ENCODE results near the gene ORM2. TPM values are rescaled to one million over a fixed set of nuclear protein-coding genes. Genes with fewer than 3 reads are reported as not detected.

Gene ORM2
- total RNA-seq, 2 donors from 2014 or later: not detected

DNA sequence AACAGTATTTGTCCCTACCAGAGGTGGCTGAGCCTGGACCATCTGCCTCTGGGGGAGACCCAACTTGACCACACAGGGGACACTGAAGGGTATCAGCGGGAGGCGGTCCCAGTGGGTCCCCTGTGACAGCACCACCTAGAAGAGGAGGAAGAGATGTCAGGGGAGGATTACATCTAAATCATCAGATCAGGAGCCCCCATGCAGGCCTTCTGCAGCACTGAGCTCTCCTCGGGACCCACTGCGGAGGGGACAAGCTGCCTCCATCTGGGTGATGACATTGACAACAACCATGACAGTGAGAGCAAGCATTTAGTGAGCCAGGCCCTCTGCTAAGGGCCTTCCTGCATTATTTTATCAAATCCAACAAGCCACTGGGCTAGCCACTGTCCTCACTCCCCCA lies 12.3 kb downstream of the ORM2 start:
- intact Hi-C loops (cut with DNase I): loop anchor here in 1 of 2 donors (10.0 kb wide), 1 partner anchor 313 kb away; the partner anchor contains the start of gene TEX53
- DNase-seq (ENCODE audit: low spot score): no peak

DNA sequence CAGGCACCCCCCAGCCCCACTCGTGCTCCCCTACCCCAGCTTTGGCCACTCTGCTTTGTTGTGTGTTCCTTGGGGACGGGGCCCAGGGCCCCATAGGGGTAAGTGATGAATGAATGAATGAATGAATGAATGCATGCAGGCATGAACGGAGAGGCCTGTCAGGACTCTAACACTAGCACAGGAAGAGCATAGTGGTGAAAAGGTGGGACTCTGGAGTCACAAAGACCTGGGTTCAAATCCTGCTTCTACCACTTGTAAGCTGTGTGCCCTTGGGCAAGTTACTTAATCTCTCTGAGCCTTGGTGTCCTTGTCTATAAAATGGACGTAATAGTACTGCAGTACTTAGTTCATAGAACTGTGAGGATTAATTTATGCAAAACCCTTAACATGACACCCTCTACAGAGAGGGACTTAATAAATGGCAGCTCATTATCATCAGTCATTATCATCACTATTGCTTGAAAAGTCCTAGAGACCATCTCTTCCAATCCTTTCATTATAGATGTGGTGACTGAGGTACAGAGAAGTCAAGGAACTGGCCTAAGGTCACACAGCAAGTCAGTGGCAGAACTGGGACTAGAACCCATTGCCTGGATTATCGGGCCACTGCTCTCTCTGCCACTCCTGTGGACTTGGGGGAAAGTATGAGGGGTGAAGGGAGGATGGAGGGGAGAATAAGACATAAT lies 13.2 kb downstream of the ORM2 start:
- intact Hi-C loops (cut with DNase I): loop anchor here in 1 of 2 donors (10.0 kb wide), 1 partner anchor 312 kb away; the partner anchor contains the start of gene TEX53
- DNase-seq (ENCODE audit: low spot score): no peak

DNA sequence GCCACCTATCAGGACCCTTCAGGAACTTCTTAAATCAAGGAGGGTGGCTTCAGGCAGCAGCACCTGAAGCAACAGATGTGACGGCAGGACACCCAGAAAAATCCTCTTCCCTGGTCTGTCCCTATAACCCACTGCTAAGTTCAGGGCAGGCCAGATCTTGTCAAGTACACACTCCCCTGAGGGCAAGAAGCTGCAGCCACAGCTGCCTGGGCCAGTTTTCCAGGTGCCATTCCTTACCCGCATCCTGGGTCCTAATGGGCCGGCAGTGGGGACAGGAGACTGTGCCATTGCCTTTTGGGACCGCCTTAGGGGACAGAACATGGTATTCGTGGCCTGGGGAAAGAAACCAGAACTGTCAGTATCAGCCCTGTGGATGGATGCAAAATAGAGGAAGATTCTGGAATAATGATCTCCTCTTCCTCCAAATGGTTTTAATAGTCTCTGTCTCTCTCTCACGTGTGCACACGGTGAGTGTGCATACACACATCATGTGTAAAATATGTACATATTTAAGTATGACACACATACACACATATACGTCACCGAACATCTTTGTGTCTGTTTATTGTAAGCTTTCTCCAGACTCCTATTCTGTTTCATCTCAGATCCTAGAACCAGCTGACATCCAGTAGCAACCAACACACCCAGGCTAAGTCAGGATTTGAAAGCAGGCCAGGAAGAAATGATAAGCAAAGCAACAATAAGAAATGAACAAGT lies 14.0 kb downstream of the ORM2 start:
- intact Hi-C loops (cut with DNase I): loop anchor here in 1 of 2 donors (10.0 kb wide), 1 partner anchor 311 kb away; the partner anchor contains the start of gene TEX53

DNA sequence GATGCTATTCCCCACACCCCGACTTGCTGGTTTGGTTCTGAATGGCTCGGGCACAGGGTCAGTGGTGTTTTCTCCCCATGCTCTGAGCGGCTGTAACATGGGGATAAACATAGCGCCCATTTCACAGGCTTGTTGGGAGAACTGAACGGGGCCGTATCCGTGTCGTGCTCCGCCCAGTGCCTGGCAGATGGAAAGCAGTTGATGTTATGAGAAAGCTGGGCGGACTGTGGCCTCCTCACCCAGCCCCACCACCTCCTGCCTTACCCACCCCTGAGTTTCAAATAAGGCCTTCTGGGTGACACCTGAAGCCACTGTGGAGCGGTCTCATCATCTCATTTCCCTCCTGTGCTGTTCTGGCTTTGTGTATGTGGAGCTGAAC lies 14.5 kb downstream of the ORM2 start:
- intact Hi-C loops (cut with DNase I): loop anchor here in 1 of 2 donors (10.0 kb wide), 1 partner anchor 311 kb away; the partner anchor contains the start of gene TEX53
- no peak for DNase-seq (ENCODE audit: low spot score)

More for the DNA sequence above, 14.0 kb downstream of the ORM2 start:
- DNase-seq (ENCODE audit: low spot score): no peak

DNA sequence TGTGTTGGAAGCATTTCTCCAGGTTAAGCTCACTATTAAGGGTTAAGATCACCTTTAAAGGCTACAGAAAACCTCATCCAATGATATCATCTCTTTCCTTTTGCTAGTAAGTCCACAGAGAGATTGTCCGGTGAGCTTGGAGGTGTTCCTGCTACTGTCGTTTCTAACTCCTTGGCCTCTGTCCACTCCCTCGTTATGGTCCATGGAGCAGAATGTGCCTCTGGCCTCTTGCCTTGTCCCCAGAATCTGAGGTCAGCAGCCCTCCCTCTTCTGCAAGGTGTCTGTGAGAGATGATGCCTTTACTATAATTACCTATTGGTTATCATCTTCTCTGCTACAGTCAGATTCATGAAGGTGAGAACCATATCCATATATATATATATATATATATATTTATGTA lies 15.0 kb downstream of the ORM2 start:
- no peak for DNase-seq (ENCODE audit: low spot score)
- intact Hi-C loops (cut with DNase I): loop anchor here in 1 of 2 donors (5.0 to 10.0 kb wide), 2 partner anchors 38 to 310 kb away; partner anchors contain the start of gene TEX53

DNA sequence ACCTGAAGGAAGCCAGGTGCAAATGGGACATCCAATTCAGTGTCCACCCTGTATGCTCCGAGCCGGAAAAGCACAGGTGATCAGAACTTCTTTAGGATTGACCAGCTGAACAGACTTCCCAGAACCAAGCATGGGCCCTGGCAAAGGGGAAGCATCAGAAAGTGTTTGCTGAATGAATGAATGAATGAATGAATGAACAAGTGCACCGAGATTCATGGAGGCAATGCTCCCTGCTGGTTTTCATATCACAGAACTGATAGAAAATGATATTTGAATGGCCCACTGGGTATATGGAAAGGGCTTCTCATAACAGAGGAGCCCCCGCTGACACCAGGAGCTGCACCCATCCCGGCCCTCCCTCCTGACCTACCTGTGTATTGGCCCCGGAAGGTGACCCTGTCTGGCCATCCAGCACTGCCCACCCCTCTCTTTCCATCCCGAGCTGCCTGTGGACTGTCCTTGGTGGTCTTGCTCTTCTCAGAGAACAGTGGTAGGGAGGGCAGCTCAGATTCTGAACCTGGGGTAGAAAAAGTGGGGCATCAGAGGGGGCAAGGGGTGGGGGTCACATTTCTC lies 15.9 kb downstream of the ORM2 start:
- DNase-seq (ENCODE audit: low spot score): no peak
- intact Hi-C loops (cut with DNase I): loop anchor here in 1 of 2 donors (5.0 to 10.0 kb wide), 2 partner anchors 37 to 309 kb away; partner anchors contain the start of gene TEX53

DNA sequence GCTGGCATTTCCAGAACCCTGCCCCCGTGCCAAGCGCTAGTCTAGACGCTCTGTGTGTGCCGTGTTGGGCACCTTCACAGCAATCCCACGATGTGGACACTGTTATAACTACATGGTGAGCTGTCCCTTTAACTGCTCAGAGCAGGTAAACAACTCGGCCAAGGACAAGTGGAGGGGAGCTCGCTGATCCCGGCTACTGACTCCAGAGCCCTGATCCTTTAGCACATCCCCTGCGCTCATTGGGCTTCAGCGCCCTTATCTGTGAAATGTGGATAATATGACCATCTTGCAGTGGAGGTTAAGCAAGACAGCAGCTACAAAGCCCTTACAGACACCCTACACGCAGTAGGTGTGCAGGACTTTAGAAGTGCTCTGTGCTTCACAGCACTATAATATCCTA lies 16.5 kb downstream of the ORM2 start:
- intact Hi-C loops (cut with DNase I): loop anchor here in 1 of 2 donors (5.0 to 10.0 kb wide), 2 partner anchors 36 to 309 kb away; partner anchors contain the start of gene TEX53
- no peak for DNase-seq (ENCODE audit: low spot score)

DNA sequence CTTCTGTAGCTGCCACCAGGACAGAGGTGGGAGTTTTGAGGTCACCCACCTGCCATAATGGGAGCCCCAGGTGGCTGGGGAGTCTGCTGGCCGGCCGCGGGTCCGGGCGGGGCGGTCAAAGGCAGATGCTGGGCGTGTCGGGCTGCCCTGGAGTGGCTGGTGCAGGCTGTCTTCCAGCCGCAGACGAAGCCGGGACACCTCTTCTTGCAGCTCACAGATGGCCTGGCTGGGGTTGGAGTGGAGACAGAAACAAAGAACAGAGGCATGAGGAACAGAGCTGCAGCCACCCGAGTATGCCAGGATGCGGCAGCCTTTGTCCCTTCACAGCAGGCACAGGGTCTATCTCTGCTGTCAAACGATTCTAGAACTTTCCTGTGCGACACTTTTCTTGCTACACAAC lies 18.0 kb downstream of the ORM2 start:
- DNase-seq (ENCODE audit: low spot score): no peak
- intact Hi-C loops (cut with DNase I): loop anchor here in 1 of 2 donors (5.0 to 10.0 kb wide), 2 partner anchors 35 to 307 kb away; partner anchors contain the start of gene TEX53

DNA sequence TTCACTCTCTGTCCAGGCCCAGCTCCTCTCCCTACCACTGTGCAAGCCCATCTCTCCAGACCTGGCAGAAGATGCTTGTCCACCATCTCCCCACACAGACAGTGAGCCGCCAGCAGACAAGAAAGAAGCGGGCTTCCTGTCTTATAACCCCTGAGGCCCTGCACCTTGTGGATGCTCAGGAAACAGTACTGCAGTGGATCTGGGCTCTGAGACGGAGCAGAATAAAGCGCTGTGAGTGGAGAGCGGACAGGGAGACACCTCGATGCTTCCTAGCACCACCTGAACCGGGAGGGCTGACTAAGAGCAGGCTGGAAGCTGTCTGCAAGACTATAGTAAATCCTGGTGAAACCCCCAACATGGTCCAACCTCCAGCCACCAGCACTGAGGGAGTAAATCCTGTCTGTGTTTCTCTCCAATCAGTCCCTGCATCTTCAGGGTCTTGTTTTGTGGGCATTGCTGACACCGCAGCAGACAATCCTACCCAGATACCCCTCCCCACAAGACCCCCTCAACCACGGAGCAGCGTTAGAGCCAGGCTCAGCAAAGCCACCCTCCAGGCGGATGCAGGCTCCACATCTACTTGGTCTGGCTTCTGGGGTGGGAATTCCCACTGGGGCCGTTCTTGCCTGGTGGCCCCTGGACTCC lies 18.7 kb downstream of the ORM2 start:
- intact Hi-C loops (cut with DNase I): loop anchor here in 1 of 2 donors (5.0 to 10.0 kb wide), 2 partner anchors 34 to 306 kb away; partner anchors contain the start of gene TEX53
- no peak for DNase-seq (ENCODE audit: low spot score)

DNA sequence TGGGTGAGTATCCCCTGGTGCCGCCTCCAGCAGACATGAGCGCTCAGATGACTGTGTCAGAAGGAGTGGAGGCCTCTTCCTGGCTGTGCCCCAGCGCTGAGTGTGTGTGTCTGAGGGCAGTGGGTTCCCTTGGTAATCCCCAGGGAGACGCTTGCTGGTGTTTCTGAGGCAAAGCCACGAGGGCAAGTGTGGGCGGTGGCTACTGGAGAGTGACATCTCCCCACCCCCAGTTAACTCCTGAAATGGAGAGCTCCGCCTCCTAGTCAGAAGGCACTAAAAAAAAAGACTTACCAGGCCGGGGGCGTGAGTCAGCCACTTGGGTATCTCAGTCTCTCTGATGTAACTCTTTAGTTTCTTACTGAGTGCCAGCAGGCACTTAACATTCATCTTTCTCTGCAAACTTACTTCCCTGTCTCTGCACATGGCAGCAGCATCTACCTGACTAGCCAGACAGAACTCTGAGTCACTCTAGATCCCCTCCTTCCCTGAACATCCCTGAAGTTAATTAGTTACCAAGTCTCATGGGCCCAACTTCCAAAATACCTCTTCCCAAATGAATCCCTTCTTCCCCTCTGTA lies 19.3 kb downstream of the ORM2 start:
- peak; percentile 90 for DNase-seq (ENCODE audit: low spot score)
- intact Hi-C loops (cut with DNase I): loop anchor here in 1 of 2 donors (5.0 to 10.0 kb wide), 2 partner anchors 33 to 306 kb away; partner anchors contain the start of gene TEX53

DNA sequence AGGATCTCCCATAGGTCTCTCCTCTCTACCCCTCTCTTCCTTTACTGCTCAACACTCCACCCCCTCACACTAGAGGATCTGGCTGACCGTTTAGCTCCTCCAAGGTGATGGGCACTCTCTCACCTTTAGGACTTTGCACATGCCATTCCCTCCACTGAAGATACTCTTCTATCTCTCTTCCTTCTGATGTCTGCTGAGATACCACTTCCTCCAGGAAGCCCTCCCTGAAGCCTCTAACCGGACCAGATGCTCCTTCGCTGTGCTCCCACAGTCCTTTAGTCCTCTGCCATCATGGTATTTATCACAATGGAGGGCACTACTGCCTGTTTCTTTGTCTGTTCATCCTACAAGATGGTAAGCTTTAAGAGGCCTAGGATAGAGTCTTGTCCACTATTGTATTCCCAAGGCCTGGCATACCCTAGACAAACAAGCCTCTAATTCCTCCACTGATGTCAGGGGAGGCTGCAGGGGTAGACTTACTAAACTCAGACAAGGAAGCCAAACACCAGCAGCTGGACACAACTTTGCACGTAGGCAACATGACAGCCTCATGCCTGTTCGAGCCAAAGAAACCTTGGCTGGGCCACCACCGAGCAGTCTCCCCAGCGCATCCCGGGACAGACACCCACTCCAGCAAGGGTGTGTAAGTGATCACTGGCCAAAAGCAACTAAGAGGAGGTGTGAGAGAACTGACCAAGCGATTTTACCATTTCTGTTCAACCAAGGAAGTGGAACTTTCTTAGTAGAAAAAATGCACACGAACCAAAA lies 20.2 kb downstream of the ORM2 start:
- DNase-seq (ENCODE audit: low spot score): no peak
- intact Hi-C loops (cut with DNase I): loop anchor here in 1 of 2 donors (5.0 to 10.0 kb wide), 2 partner anchors 32 to 305 kb away; partner anchors contain the start of gene TEX53

DNA sequence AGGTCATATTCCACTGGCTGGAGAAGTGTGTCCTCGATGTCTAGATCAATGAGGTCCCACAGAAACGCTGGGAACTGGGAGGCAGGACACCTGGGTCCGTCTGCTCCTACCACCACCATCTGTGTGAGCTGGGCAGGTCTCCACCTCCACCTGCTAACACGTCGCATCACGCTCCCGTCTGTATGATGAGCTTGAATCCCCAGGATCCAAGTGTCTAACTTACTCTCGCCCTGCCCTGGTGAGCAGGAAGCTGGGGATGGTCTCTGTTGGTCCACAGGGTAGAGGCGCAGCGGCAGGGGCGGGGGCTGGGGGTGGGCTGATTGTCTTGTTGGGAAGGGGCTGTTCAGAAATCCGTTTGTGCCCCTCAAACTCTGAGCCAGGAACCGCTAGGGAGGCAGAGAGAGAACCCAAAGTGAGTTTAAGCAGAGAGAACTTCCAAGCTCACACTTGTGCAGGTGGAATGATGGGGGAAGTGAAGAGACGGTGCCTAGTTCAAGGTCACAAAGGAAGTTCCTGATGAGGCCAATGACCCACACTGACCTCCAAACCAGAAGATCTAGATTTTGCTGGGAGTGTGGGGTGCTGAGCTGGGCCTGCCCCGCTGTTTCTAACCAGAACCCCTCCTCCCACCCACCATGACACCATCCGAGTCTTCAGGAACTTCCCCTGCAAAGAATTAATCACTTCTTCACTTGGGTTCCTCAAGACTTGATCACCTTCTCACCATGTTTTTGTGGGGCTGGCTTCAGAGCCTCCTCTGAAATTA lies 21.1 kb downstream of the ORM2 start:
- intact Hi-C loops (cut with DNase I): no loop called here
- DNase-seq (ENCODE audit: low spot score): no peak

DNA sequence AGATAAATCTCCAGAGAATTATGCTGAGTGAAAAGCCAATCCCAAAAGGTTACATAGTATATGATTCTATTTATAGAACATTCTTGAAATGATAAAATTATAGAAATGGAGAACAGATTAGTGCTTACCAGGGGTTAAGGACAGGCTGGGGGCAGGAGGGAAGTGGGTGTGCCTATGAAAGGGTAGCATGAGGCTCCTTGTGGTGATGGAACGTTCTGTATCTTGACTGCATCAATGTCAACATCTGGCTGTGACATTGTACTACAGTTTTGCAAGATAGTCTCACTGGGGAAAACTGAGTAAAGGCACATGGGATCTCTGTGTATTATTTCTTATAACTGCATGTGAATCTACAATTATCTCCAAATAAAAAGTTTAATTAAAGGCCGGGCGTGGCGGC lies 22.3 kb downstream of the ORM2 start:
- intact Hi-C loops (cut with DNase I): no loop called here
- DNase-seq (ENCODE audit: low spot score): no peak

DNA sequence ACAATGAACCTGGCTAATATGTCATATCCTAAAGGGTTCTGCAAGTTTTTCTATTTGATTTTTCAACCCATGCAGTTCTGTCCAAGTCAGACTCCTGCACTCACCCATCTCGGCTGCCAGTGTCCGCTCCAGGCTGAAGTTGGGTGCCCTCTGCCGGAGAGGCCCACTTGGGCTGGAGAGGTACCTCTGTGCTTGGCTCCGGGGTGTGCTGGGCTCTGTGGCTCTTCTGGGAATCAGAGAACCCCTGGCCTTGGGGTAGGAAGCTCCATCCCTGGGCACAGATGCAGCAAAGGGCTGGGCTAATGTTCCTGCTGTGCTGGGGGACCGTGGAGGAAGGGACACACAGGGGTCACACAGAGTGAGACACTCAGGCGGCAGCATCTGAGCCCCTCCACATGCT lies 26.2 kb downstream of the ORM2 start:
- intact Hi-C loops (cut with DNase I): loop anchor here in 1 of 2 donors (5.0 kb wide), 1 partner anchor 549 kb away; no protein-coding TSS in a partner anchor
- peak; percentile 72 for DNase-seq (ENCODE audit: low spot score)

DNA sequence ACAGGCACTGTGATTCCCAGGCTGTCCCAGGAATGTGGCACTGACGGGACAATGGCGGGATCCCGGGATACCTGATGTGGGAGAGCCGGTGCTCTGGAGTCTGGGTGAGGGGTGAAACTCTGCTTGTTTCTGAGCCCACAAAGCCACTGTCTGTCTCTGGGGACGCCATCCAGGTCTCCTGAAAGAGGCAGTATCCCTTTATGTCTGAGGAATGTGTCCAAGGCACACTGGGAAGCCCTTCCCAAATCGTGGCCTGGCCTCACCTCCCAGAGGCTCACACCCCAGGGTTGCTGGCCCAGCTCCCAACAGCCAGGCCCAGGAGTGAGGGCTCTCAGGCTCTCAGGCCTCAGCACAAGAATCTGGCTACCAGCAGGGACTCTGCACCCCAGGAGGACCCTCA lies 27.1 kb downstream of the ORM2 start:
- intact Hi-C loops (cut with DNase I): loop anchor here in 1 of 2 donors (5.0 kb wide), 1 partner anchor 549 kb away; no protein-coding TSS in a partner anchor
- peak; percentile 68 for DNase-seq (ENCODE audit: low spot score)

DNA sequence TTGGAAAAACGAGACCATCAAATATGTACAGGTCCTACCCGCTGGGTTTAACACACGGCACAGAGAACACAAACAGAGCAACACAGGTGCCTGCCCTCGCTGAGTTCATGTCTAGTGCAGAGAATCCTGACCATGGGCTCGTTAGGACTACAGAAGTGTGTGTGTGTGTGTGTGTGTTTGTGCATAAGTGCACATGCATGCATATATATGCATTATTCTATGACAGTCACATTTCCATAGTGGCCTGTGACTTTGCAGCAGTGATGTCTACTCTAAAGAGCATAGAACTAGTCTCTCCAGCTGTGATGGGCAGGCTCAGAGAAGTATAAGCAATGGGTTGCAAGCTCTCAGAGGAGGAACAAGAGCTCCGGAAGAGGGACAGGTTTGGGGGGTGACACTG lies 27.7 kb downstream of the ORM2 start:
- intact Hi-C loops (cut with DNase I): loop anchor here in 1 of 2 donors (5.0 kb wide), 1 partner anchor 550 kb away; no protein-coding TSS in a partner anchor
- peak; percentile 20 for DNase-seq (ENCODE audit: low spot score)

DNA sequence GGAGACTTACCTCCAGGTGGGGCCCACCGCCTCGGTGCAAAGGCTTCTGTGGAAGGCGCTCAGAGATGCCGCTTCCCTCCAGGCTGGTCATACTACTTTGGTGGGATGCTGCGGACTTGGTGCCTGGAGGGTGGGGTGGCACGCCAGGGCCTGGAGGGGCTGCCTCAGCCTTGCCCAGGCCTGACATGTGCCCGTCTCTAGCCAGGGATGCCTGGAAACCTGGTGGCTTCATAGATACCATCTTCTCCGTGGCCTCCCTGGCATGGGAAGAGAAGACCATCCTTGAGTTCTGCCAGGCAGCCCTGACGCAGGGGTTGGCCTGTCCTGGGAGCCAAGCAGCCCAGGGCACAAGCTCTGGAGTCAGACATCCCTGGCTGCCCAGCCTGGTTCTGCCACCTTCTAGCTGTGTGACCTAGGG lies 28.3 kb downstream of the ORM2 start:
- intact Hi-C loops (cut with DNase I): loop anchor here in 1 of 2 donors (5.0 kb wide), 1 partner anchor 551 kb away; no protein-coding TSS in a partner anchor
- DNase-seq (ENCODE audit: low spot score): peak; percentile 50
